ENCODE data around the gene ZNF24. TPM values are rescaled to one million over a fixed set of nuclear protein-coding genes. Genes with fewer than 3 reads are reported as not detected.

Gene ZNF24
- total and polyA plus RNA-seq, 8 donors, result 7.5 to 37.8 (median 21.3) TPM

- no peak overlapping the region for H3K4me3 ChIP-seq
- H3K9me3 ChIP-seq, result no peaks in the 10 kb centered on the region
- ATAC-seq (no peak), FAIRE-seq (no peak), DNase-seq (no peak)
- TF ChIP-seq, protein P1, sequence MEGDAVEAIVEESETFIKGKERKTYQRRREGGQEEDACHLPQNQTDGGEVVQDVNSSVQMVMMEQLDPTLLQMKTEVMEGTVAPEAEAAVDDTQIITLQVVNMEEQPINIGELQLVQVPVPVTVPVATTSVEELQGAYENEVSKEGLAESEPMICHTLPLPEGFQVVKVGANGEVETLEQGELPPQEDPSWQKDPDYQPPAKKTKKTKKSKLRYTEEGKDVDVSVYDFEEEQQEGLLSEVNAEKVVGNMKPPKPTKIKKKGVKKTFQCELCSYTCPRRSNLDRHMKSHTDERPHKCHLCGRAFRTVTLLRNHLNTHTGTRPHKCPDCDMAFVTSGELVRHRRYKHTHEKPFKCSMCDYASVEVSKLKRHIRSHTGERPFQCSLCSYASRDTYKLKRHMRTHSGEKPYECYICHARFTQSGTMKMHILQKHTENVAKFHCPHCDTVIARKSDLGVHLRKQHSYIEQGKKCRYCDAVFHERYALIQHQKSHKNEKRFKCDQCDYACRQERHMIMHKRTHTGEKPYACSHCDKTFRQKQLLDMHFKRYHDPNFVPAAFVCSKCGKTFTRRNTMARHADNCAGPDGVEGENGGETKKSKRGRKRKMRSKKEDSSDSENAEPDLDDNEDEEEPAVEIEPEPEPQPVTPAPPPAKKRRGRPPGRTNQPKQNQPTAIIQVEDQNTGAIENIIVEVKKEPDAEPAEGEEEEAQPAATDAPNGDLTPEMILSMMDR (IDR thresholded peaks at IDR 0.05), result no peak
- intact Hi-C loops (cut with DNase I), result no loop called here
- H3K27ac ChIP-seq, result no peak overlapping the region
- 90 to 95% methylated on average over 4 of the region's 4 CpGs for WGBS, 2 donors
- no peaks in the 10 kb centered on the region for H3K27me3 ChIP-seq
- no peaks in the 10 kb centered on the region for H3K36me3 ChIP-seq
- H3K4me1 ChIP-seq, result no peaks in the 10 kb centered on the region
Observed at GRCh38 chr18:35374708-35375107, 30.5 kb upstream of the ZNF24 start.

GRCh38 chr18:35371412-35372195 is 27.4 kb upstream of the ZNF24 start:
- H3K4me3 ChIP-seq, result no peak overlapping the region
- ATAC-seq (no peak), DNase-seq (no peak), FAIRE-seq (no peak)
- no peaks in the 10 kb centered on the region for H3K27me3 ChIP-seq
- H3K27ac ChIP-seq, result no peak overlapping the region
- intact Hi-C loops (cut with DNase I), result no loop called here
- 89 to 90% methylated on average over 1 of the region's 1 CpG for WGBS, 2 donors
- no peaks in the 10 kb centered on the region for H3K36me3 ChIP-seq
- no peaks in the 10 kb centered on the region for H3K4me1 ChIP-seq
- H3K9me3 ChIP-seq, result no peaks in the 10 kb centered on the region
- TF ChIP-seq, protein P1 (IDR thresholded peaks at IDR 0.05), result no peak

DNA sequence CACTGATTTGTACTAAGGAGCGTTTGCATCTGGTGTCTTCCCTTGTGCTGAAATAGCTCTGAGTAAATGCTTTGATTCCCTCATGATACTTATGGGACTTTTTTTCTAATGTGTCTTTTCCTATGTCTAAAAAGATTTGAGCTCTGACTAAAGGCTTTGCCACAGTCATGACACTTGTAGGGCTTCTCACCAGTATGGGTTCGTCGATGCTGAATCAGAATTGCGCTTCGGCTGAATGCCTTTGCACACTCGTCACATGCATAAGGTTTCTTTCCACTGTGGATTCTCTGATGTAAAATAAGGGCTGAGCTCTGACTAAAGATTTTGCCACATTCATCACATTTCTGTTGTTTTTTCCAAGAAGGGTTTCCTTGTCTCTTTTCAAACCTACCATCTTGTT is 24.9 kb upstream of the ZNF24 start:
- DNase-seq, result no peak
- intact Hi-C loops (cut with DNase I), result no loop called here
- no peaks in the 10 kb centered on the region for H3K9me3 ChIP-seq
- H3K27me3 ChIP-seq, result no peaks in the 10 kb centered on the region
- H3K27ac ChIP-seq, result no peak overlapping the region
- ATAC-seq, result no peak
- H3K36me3 ChIP-seq, result no peaks in the 10 kb centered on the region
- FAIRE-seq, result no peak
- WGBS, 2 donors, result 93 to 94% methylated on average over 6 of the region's 6 CpGs
- no peaks in the 10 kb centered on the region for H3K4me1 ChIP-seq
- TF ChIP-seq, protein P1 (IDR thresholded peaks at IDR 0.05), result no peak
- no peak overlapping the region for H3K4me3 ChIP-seq

DNA sequence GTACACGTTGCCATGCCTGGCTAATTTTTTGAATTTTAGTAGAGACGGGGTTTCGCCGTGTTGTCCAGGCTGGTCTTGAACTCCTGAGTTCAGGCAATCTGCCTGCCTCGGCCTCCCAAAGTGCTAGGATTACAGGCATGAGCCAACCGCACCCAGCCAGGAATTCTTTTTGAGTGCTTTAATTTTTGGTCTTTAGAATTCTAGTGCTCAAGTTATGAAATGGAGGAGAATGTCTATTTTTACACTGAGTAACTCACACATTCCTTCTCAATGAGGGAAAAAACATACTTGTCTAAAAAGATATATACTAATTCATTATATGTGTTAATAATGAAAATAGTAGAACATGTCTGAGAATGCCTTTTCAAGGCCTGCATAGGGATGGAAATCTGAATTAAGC is 24.4 kb upstream of the ZNF24 start:
- no peak for DNase-seq
- TF ChIP-seq, protein P1 (IDR thresholded peaks at IDR 0.05), result no peak
- WGBS, 2 donors, result 94 to 97% methylated on average over 6 of the region's 6 CpGs
- intact Hi-C loops (cut with DNase I), result no loop called here
- Histone ChIP-seq H3K27me3 (no peaks in the 10 kb centered on the region), H3K36me3 (no peaks in the 10 kb centered on the region), H3K27ac (no peak overlapping the region), H3K9me3 (no peaks in the 10 kb centered on the region), H3K4me1 (no peaks in the 10 kb centered on the region), H3K4me3 (no peak overlapping the region)
- no peak for FAIRE-seq
- ATAC-seq, result no peak

- H3K4me3 ChIP-seq, result no peak overlapping the region
- DNase-seq (no peak), FAIRE-seq (no peak), ATAC-seq (no peak)
- no peaks in the 10 kb centered on the region for H3K9me3 ChIP-seq
- H3K36me3 ChIP-seq, result no peaks in the 10 kb centered on the region
- H3K27ac ChIP-seq, result no peak overlapping the region
- TF ChIP-seq, protein P1 (IDR thresholded peaks at IDR 0.05), result no peak
- intact Hi-C loops (cut with DNase I), result no loop called here
- H3K27me3 ChIP-seq, result no peaks in the 10 kb centered on the region
- H3K4me1 ChIP-seq, result no peaks in the 10 kb centered on the region
Observed at GRCh38 chr18:35362531-35362930, 18.3 kb upstream of the ZNF24 start.
